CD4-positive, alpha-beta T cell treated with Interleukin-6 at 100 ng/mL for 8 hours (primary cell): Measurements from ENCODE around the gene XYLT2.

Source experiments
- DNase-seq: peaks from one replicate; pipeline ENCODE4 v3.0.0-alpha.2; 2020; ENCODE audit warnings: mixed read lengths, low spot score

The XYLT2 gene

GRCh38 chr17:50364061-50364458 is 18.1 kb downstream of the XYLT2 start:
- DNase-seq = no peak

DNA sequence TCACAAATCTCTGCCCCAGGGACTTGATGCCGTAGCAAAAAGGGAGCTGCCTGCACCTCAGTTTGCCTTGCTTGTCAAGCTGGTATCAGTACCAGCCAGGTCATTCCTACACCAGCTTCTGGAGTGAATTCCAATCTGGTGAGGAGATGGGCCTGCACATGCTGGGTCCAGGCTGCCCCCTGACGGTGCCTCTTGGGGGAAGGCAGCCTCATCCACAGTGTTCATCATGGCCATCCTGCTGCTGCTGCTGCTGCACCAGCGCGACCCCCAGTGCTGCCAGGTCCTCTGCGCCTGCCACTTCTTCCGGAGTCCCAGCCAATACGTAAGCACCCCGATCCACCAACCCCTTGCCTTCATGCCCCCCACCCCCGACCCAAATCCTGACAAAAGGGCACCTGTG is 18.8 kb downstream of the XYLT2 start:
- no peak for DNase-seq

DNA sequence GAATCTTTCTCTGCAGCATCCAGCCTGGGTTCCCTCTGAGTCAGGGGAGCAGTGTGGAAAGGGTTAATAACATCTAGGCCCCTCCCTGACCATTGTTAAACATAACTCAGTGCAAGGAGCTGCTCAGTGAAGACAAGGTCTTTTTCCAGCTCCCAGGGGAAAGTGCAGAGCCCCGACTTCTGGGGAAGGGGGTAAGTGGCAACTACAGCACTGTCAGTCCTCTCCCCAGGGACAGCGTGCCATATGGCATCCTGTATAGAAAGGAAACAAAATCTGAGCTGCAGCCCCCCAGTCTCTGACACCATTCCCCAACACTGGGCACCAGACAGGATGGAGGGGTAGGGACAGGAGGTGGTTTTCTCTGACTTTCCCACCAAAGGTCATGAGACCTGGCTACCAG is 19.2 kb downstream of the XYLT2 start:
- no peak for DNase-seq

DNA sequence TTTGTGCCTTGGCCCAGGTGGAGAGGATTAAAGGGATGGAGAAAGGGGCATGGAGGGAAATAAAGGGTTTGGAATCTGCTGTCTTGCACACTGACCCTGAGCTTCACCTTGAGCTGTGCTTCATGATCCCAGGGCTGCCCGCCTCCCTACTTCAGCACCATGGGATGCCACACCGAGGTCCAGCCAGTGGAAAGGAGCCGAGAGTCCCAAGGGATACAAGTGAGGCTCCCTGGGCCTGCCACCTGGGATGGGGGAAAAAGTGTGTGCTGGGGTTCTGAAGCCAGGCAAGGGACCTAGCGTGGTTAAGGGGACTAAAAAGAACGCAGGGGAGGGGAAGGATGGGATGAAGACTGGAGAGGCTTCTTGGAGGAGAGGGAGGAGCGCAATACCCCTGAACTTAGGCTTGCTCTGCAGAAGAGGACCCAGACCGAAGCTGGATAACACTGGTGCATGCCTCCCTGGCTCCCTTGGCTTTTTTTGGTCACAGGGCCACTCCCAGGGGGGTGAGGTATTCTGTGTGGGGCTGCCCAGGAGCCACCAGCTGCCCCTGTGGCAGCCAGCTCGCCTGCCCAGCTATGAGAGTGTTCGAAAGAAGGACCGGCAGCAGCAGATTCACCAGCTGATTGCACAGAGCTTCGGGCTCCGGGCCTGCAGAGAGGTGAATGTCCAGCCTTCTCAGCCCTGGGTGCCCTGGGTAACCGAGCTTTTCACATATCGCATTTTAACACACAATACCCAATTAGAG is 19.9 kb downstream of the XYLT2 start:
- no peak for DNase-seq

GRCh38 chr17:50367401-50367800 is 21.5 kb downstream of the XYLT2 start:
- no peak for DNase-seq

- no peak for DNase-seq
These were observed 24.1 kb downstream of the XYLT2 start for GRCh38 chr17:50370052-50370451.

DNA sequence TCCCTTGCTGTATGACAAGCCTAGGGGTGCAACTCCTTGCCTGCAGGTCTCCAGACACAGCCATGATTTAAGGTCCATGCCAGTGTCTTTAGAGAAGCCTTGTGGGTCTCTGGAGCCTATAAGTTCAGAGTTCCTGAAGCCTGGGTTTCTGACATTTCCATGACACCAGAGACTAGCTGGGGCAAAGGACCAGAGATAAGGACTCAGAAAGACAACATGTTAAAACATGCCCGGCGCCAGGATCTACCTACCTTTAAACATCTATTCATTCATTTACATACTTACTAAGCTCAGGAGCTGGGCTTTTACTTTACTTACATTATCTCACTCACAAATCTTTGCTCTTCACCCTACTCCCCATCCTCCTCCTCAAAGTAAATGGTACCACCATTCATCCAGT is 25.6 kb downstream of the XYLT2 start:
- DNase-seq = no peak

DNA sequence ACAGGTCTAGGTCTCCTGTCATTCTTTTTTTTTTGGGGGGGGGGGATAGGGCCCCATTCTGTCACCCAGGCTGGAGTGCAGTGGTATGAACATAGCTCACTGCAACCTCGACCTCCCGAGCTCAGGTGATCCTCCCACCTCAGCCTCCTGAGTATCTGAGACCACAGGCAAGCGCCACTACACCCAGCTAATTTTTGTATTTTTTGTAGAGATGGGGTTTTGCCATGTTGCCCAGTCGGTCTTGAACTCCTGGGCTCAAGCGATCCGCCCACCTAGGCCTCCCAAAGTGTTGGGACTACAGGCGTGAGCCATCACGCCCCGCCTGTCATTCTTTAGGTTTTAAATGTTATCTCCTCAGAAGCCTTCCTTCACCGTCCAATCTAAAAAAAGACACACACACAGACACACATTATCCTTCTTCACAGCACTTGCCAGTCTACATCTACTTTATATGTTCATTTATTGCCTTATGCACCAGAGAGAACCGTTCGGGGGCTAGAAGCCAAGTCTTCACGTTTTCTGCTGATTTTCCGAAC is 26.4 kb downstream of the XYLT2 start:
- no peak for DNase-seq

GRCh38 chr17:50372758-50373556 is 27.0 kb downstream of the XYLT2 start, which contains the start of the genes EME1 and MRPL27:
Gene EME1 (plus strand): TSS chr17:50373229. CDS start chr17:50375209, 1,980 bp downstream.
Gene MRPL27 (minus strand): TSS chr17:50373184. CDS start chr17:50373170, 14 bp downstream.
- peak; percentile 84 for DNase-seq

DNA sequence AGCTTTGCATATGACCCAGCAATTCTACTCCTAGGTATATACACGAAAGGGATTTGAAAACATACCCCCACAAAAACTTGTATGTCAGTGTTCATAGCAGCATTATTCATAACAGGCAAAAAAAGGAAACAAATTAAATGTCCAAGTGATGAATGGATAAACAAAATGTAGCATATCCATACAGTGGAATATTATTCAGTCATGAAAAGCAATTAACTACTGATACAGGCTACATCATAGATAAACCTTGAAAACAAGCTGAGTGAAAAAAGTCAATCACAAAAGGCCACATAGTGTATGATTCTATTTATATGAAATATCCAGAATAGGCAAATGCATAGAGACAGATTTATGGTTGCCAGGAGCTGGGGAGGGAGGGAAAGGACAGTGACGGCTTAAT is 27.8 kb downstream of the XYLT2 start:
- DNase-seq = no peak

GRCh38 chr17:50375858-50376538 is 30.1 kb downstream of the XYLT2 start:
- no peak for DNase-seq

- DNase-seq = no peak
These were observed 33.6 kb downstream of the XYLT2 start for GRCh38 chr17:50379351-50380132.

GRCh38 chr17:50380369-50381259 is 34.7 kb downstream of the XYLT2 start:
- DNase-seq = no peak

GRCh38 chr17:50381260-50381815 is 35.4 kb downstream of the XYLT2 start:
- no peak for DNase-seq

DNA sequence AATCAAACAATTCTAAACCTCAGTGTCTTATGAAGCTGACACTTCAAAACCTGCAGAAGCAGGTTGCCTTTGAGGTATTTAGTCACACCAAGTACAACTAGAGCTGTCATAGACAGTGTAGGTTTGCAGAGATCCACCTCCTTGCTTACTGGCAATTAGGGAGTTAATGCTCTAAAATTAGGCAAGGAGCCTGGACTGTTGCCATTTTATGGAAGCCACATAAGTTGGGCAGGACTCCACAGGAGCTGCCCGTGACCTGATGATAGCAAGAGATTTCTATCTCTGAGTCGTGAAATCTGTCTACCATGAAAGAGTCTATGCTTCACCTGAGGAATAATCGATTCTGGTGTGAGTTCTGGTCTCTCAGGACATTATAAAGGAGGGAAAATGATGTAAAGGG is 36.0 kb downstream of the XYLT2 start:
- no peak for DNase-seq

DNA sequence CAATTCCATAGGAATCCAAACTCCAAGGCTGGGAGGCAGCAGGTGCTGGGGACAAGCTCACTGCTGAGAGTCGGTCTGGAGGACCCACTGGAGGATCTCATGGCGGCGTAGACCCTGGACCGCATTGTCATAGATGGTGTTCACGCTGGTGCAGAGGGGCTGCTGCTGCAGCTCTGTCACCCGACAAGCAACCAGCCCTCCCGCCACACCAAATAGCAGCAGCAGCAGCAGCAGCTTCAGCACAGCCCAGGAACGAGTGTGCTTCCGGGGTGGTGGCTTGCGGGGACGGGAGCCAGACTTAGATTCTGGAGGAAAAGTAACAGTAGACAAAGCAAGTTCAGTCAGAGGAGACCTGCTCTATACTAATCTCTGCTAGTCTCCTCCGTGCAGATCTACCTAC is 37.0 kb downstream of the XYLT2 start:
- no peak for DNase-seq

DNA sequence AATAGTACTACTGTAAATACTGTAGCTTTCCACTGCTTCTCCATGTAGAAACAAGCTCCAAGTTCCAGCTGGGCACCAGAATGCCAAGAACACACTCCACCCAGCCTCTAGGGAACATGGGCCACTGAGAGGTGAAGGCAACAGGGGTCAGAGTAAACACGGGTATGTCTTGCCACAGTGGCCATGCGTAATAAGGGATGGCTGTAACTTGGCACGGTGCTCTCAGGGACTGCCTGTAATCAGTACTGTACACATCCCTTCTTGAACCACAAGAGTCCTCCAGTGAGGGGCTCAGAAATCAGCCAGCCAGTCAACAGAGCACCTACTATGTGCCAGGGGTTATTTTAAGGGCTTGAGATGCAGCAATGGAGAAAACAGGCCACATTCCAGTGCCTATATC is 40.6 kb downstream of the XYLT2 start:
- DNase-seq = no peak

GRCh38 chr17:50388728-50389127 is 42.8 kb downstream of the XYLT2 start:
- no peak for DNase-seq

DNA sequence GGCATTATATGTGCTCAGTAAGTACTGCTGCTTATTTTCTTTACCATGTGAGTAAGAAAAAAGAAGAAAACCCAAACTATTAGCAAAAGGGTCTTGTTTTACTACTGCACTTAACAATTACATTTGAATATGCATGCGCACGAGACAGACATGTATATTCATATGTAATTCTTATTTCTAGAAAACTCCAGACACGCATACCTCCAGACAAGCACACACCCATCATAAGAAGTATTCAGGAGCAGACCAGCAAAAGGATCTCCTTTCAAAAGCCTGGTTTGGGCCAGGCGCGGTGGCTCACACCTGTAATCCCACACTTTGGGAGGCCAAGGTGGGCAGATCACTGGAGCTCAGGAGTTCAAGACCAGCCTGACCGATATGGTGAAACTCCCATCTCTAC is 43.6 kb downstream of the XYLT2 start:
- DNase-seq = no peak

DNA sequence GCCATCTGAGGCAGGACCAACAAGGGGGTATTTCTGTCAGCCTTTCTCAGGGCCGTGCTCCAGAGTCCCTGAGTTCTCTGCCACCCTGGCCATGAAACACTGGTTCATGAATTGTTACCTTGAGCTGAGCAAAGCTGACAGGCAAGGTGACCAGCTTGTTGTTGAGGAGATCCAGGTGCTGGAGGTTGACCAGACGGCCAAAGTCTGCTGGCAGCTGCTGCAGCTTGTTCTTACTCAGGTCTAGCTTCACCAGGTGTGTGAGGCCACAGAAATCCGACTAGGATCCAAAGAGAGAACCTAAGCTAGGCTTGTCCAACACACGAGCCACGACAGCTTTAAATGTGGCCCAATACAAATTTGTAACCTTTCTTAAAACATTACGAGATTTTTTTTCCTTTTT is 46.7 kb downstream of the XYLT2 start:
- no peak for DNase-seq
